GM18526 (cell line): ENCODE measurements around the gene PROSER3.

Experiments used
- POLR2A ChIP-seq: IDR thresholded peaks from 3 replicates; pipeline ENCODE4 v1.6.1; 2011; ENCODE audit not compliant: insufficient read length; ENCODE audit errors: extremely low read depth

Gene PROSER3

DNA sequence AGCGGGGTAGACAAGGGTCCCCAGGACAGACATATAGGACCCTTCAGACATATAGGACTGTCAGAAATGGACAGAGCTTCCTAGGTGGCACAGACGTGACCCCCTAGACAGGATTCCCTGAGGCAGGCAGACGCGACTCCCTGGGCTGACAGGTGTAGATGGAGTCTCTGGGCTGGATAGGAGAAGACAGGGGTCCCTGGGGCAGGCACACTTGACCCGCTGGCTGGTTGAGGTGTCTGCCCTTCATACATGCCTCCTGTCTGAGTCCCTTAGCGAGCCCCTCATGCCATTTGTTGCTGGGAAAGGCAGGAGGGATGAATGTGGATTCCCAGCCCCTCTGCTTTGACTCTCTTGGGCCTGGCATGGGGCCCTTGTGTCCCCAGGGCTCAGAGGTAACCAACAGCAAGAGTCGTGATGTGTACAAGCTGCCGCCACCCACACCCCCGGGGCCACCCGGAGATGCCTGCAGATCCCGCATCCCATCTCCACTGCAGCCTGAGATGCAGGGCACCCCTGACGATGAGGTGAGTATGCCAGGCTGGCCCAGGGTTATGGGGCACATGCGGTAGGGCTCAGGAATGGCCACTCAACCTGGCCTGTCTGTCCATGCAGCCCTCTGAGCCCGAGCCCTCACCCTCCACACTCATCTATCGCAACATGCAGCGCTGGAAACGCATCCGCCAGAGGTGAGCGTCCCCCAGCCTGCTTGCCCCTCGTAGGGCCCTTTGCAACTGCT is 4.2 kb upstream of the PROSER3 start:
- TF ChIP-seq POLR2A: no peak

DNA sequence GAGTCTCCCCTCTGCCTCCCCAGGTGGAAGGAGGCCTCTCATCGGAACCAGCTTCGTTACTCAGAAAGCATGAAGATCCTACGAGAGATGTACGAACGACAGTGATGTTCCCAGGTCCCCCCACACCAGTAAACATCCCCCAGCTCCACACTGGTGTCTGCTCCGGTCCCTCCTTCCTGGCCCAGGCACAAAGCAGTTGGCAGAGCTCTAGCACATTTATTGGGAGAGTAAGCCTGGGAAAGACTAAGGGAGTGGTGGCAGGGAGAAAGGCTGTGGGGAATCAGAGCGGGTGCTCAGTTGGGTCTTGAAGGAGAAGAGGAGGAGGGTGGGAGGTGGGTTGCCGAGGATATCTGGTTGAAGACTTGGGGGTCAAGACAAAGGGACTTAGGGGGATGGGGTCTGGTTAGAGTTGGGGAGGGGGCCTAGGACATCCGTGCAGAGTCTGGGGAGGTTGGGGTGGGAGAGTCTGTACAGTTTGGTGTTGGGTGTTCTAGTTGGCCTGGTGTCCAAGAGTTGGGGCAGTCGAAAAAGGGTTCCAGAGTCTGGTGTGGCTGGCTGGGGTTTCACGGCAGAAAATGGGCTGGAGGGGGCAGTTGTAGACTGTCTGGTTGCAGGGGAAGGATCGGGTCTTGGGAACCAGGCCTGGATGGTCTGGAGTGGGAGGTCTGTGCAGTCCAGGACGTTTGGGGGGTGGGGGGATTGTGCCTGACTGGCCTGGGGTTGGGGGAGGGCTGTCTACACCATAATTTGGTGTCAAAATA is 3.4 kb upstream of the PROSER3 start:
- no peak for TF ChIP-seq POLR2A

DNA sequence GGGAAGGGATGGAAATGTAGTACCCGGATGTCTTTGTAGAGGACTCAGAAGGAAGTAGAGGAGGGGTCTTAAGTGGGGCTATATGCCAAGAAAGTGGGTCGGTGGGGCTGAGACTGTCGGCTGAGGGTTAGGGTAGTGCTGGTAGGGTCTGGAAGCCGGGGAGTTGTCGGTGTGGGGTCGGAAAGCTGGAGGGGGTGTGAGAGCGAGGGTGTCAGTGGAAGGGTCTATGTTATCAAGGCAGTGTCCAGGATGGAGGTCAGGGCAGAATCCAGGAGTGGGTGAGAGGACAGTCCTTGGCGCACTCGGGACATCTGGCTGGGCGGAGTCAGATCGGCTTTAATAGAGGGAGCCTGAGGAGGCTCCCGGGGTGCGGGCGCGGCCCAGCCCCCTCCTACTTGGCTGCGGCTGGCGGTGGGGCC is 2.8 kb upstream of the PROSER3 start:
- TF ChIP-seq POLR2A: no peak

DNA sequence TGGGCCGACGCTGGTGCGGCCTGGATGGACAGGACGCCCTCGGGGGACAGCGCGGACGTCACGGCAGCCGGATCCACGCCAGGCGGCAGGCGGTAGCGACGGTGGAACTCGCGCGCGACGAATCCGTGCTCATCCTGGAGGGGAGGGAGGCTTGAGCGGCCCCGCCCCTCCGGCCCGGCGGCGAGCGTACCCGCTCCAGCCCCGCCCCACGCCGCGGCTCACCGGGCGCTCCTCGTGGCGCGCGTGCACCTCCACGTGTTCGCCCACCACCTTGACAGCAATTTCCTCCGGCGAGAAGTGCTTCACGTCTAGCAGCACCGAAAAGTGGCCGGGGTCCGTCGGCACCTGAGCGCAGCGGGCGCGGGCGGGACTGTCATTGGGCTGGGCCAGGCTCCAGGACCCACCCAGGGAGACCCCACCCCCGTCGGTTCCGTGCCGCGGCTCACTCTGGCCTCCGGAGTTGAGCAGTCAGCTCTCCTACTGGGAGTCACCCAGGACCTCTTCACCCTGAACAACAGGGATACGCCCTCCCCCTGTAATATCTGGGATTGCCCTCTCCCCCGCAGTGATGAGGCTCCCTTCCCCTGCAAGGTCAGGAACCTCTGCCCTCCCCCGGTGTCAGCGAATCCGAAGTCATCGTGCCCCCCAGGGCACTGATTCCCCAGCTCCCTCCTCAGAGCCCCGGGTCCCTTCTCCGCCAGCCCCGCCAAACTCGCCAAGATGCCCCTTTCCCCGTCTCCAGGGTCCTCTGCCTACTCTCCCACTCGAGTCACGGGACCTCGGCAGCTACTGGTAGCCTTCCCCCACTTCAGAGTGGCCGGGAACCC is 2.2 kb upstream of the PROSER3 start:
- no peak for TF ChIP-seq POLR2A

DNA sequence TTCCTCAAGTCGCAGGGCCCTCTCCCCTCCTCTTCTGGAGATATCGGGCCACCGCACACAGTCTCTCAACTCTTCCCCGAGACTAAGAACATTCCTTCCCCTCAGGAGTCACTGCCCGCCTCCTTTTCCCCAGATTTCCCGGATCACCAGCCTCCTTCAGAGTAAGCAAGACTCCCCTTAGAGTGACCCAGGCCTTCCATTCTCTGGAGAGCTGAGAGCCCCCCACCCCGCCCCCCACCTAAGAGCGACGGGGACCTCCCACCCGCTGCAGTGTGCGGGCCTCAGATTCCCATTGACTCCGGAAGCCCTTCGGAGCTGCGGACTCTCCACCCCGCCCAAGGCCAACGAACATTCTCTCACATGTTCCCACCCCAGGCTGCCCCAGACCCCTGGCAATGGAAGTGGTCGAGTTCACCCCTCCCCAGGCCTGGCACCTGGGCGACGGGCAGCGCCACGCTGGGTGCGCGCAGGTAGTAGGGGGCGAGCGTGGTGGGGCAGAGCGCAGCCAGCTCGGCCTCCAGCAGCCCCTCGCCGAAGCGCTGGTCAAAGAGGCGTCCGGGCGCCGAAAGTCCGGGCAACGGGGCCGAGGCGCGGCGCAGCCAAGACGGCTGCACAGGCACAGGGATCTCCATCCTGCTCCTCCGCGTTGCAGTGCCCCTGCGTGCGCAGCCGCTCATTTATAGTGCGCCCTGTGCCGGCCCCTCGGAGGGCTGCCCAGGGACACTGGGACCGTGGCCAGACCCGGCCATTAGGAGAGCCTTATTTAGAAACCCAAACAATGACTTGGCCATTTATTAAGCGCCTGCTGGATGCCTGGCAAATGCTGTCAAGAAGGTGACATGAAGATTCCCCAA is 1.4 kb upstream of the PROSER3 start, which contains the start of gene HSPB6:
TSS of gene HSPB6 (minus strand) at position 653 of the 854 bp plus-strand sequence. CDS start at position 632, 21 bp downstream.
- no peak for TF ChIP-seq POLR2A

DNA sequence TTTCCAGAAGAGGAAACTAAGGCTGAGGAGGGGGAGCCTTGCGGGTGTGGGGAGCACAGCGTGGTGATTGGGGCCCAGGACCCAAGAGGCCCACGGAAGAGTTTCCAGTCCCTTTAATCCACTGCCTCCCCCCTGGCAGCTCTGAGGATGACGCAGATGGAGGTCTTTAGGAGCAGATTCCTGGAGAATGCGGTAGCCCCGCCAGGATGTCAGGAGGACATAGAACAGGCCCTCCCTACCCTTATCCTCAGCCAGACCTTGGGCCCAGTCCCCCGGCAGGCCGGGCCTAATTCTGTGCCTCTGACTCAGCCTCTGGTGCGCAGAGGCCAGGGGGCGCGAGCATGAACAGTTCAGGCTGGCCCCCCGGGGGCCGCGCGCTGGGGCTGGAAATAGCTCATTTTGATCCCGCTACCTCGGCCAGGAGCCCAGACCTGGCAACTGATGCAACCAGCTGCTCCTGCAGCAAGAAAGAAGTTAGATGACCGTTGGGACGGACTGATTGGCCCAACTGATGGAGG is 686 bp upstream of the PROSER3 start:
- no peak for TF ChIP-seq POLR2A

DNA sequence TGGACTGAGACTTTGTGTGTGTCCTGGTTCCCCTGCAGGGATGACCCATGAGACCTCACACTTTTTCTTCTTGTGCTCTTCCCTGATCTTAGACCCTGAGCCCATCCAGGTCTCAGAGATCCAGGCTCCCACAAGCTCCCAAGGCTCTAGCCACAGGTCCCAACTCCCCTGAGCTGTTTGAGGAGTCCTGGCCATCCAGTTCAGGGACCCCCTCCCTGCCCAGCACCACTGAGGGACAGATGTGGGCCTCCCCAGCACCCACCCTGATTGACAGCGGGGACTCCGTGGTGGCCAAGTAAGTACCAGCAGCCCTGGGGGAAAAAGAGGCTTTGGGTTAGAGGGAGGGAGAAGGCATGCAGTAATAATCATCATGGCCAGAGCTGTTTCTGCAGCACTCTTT is 1.7 kb downstream of the PROSER3 start:
- no peak for TF ChIP-seq POLR2A

DNA sequence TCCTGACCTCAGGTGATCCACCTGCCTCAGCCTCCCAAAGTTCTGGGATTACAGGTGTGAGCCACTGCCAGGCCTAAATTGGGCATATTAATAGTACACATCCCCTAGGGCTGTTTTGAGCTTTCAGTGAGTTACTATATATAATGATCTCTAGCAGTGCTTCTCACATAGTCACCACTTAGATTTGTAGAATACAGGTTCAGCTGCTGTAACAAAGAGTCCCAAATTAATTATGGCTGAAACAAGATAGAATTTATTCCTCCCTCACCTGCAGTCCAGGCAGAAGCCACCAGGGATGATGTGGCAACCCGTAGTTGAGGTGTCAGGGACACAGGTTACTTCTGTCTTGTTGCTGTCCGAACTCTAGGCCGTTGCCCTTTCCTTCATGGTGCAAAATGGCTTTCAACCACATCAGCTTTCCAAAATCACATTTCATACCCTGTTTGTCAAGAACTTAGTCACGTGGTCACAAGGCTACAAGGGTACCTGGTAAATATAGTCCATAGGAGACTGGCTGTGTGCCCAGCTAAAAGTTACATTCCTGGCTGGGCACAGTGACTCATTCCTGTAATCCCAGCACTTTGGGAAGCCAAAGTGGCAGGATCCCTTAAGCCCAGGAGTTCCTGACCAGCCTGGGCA is 2.9 kb downstream of the PROSER3 start:
- no peak for TF ChIP-seq POLR2A

DNA sequence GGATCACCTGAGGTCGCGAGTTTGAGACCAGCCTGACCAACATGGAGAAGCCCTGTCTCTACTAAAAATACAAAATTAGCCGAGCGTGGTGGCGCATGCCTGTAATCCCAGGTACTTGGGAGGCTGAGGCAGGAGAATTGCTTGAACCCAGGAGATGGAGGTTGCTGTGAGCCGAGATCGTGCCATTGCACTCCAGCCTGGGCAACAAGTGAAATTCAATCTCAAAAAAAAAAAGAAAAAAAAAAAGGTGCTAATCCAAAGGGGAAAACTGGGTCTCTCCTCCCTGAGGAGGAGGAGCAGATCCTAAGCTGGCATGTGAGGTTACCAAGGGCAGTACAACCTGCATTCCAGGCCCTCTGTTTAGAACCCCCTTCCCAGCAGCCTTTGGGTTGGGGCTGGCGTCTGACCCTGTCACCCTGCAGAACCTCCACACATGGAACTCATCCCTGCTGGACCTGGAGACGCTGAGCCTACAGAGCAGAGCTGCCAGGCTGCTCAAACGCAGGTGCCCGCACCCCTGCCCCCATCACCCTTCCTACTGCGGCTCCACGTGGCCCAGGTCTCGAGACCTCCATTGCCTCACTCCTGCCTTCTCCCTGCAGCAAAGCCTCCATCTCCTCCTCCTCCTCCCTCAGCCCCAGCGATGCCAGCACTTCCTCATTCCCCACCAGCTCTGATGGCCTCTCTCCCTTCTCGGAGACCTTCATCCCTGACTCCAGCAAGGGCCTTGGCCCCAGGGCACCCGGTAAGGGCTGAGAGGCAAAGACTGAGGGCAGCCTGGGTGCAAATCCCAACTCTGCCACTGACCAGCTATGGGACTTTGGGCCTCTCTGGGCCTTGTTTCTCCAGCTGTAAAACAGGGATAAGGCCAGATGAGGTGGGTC is 6.7 kb downstream of the PROSER3 start:
- TF ChIP-seq POLR2A: no peak

DNA sequence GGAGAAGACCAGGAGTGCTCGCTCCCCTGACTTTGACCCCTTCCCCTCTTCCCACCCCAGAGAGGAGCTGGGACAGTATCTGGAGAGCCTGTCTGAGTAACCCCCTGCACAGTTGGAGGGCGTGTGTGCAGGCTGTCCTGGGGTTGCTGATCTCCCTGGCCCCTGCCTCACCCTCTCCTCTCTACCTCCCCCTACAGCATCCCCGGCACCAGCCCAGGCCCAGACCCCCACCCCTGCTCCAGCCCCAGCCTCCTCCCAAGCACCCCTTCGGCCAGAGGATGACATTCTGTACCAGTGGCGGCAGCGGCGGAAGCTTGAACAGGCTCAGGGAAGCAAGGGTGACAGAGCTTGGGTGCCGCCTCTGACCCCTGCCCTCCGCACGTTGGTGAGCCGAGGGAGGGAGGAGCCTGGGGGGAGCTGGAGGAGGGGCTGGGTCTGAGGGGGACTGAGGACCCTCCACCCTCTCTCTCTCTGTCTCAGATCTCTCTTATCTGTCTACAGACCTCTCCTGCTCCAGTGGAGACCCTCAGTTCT is 8.7 kb downstream of the PROSER3 start:
- no peak for TF ChIP-seq POLR2A

DNA sequence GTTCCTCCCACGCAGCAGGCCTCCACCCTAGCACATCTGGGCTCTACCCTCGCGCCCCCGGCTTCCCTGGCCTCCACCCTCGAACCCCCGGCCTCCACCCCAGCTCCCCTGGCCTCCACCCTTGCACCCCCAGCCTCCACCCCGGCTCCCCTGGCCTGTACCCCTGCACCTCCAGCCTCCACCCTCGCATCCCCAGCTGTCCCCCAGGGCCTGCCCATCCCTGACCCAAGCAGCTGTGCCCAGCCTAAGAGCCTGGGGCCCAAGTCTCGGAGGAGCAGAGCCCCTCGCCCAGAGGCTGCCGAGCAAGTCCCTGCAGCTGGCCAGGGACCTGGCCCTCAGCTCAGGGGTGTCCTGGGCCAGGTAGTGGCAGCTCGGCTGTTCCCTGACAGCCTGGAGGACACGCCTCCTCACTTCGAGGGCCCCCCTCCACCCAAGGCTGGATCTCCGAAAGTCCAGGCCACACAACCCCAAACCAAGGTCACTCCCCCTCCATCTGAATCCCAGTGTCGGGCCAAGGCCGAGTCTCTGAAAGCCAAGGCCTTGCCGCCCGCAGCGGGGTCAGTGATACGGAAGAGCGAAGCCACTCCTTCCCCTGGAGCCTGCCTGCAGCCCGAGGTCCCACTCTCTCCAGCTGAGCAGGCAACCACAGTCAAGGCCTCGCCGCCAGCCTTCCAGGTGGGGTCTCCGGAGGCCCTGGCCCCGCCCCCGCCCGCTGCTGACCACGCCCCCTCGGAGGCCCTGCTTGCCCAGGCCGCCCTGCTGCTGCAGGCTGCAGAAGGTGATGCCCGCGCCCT is 9.5 kb downstream of the PROSER3 start:
- TF ChIP-seq POLR2A: no peak

DNA sequence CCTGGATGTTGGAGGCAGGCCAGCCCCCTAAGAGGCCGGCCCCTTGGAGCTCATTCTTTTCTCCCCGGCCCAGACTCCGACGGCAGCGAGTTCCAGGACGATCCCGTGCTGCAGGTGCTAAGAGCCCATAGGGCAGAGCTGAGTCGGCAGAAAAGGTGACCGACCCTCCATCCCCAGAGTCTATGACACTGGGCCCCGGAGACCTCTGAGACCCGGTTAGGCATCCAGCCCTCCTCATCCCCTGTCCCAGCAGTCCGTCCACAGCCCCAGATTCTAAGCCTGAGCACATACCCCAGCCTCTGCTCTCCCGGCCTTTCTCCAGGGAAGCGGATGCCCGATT is 10.1 kb downstream of the PROSER3 start:
- no peak for TF ChIP-seq POLR2A
